SU-DHL-6 (cell line): ENCODE measurements around the gene MMP24OS.

Experiments
- H2AFZ ChIP-seq: fragments of 200-600 bp; sonication (generic); 2 replicates; pipeline ENCODE4 v1.6.1; 2014; ENCODE audit warnings: low read depth, mild to moderate bottlenecking, moderate library complexity, mixed read lengths, antibody characterized with exemption, low read length; ENCODE audit not compliant: severe bottlenecking
- H3F3A ChIP-seq: fragments of 200-600 bp; shearing (Covaris generic); 2 replicates; pipeline ENCODE4 v1.6.0; 2016; ENCODE audit warnings: antibody characterized with exemption, mild to moderate bottlenecking; ENCODE audit not compliant: insufficient read depth
- H3K27ac ChIP-seq: fragments of 200-600 bp; sonication (generic); 2 replicates; pipeline ENCODE4 v1.5.1; 2016; ENCODE audit warnings: low read depth, mild to moderate bottlenecking, low read length, moderate library complexity, mixed read lengths
- H3K27me3 ChIP-seq: fragments of 200-600 bp; sonication (generic), shearing (Covaris generic); 2 replicates; pipeline ENCODE4 v1.6.0; 2014; ENCODE audit warnings: mild to moderate bottlenecking, low read length
- H3K36me3 ChIP-seq: fragments of 200-600 bp; sonication (generic); 2 replicates; pipeline ENCODE4 v1.6.1; 2014; ENCODE audit warnings: mild to moderate bottlenecking, low read length, mixed read lengths
- H3K4me2 ChIP-seq: fragments of 300-600, 200-600 bp; shearing (Covaris generic), sonication (generic); 2 replicates; pipeline ENCODE4 v1.6.0; 2014; ENCODE audit warnings: low read length, low read depth, mild to moderate bottlenecking; ENCODE audit not compliant: poor library complexity, severe bottlenecking
- H3K4me3 ChIP-seq: fragments of 200-600 bp; sonication (generic); 2 replicates; pipeline ENCODE4 v1.5.1; 2014; ENCODE audit warnings: antibody characterized with exemption, low read length, mild to moderate bottlenecking, mixed read lengths; ENCODE audit not compliant: insufficient read depth, poor library complexity, severe bottlenecking
- H3K79me2 ChIP-seq: fragments of 200-600 bp; sonication (generic); 2 replicates; pipeline ENCODE4 v1.6.1; 2014; ENCODE audit warnings: mild to moderate bottlenecking, low read length, moderate library complexity; ENCODE audit not compliant: insufficient read depth
- H3K9ac ChIP-seq: fragments of 200-600 bp; sonication (generic); 2 replicates; pipeline ENCODE4 v1.7.0; 2014; ENCODE audit warnings: mild to moderate bottlenecking, low read length
- H3K9me2 ChIP-seq: fragments of 200-600 bp; sonication (generic); replicated peaks from 2 replicates; pipeline ENCODE4 v1.6.1; 2014; ENCODE audit warnings: low read length; ENCODE audit not compliant: insufficient read depth
- H3K9me3 ChIP-seq: fragments of 200-600 bp; sonication (generic); 2 replicates; pipeline ENCODE4 v1.6.1; 2014; ENCODE audit warnings: low read length, mixed read lengths; ENCODE audit not compliant: insufficient read depth
- H4K20me1 ChIP-seq: fragments of 200-600 bp; sonication (generic); 2 replicates; pipeline ENCODE4 v1.6.1; 2014; ENCODE audit warnings: low read depth, mild to moderate bottlenecking, antibody characterized with exemption, low read length, moderate library complexity, mixed read lengths
- CTCF ChIP-seq: fragments of 200-600 bp; sonication (generic); IDR thresholded peaks from one replicate; pipeline ENCODE4 v1.5.1; 2017; ENCODE audit warnings: antibody characterized with exemption, mild to moderate bottlenecking, low read length, moderate library complexity; ENCODE audit not compliant: insufficient read depth, poor library complexity, severe bottlenecking
- EZH2phosphoT487 ChIP-seq: fragments of 200-600 bp; sonication (generic), shearing (Covaris generic); conservative IDR thresholded peaks from 2 replicates; pipeline ENCODE4 v1.6.1; 2018; ENCODE audit warnings: mild to moderate bottlenecking, antibody characterized with exemption, low read length, moderate library complexity, mixed read lengths

Gene MMP24OS

GRCh38 chr20:35243317-35243716, 34.6 kb downstream of the MMP24OS start:
- Histone ChIP-seq H3K4me3 (no peak overlapping the region), H3K4me2 (no peak overlapping the region), H3K9ac (no peak overlapping the region), H3K79me2 (no peaks in the 10 kb centered on the region), H3K9me3 (no peaks in the 10 kb centered on the region), H3K27ac (no peak overlapping the region), H3K9me2 (no peaks in the 10 kb centered on the region), H2AFZ (no peak overlapping the region), H3K36me3 (no peaks in the 10 kb centered on the region), H3K27me3 (no peaks in the 10 kb centered on the region), H4K20me1 (no peaks in the 10 kb centered on the region), H3F3A (no peaks in the 10 kb centered on the region)
- no peak for TF ChIP-seq CTCF
- no peak for TF ChIP-seq EZH2phosphoT487

- Histone ChIP-seq H3K27me3 (no peaks in the 10 kb centered on the region), H3K9me3 (no peaks in the 10 kb centered on the region), H3K4me2 (no peak overlapping the region), H3K9ac (no peak overlapping the region), H4K20me1 (no peaks in the 10 kb centered on the region), H2AFZ (no peak overlapping the region), H3K79me2 (no peaks in the 10 kb centered on the region), H3K27ac (no peak overlapping the region), H3F3A (no peaks in the 10 kb centered on the region), H3K4me3 (no peak overlapping the region), H3K9me2 (no peaks in the 10 kb centered on the region), H3K36me3 (no peaks in the 10 kb centered on the region)
- TF ChIP-seq EZH2phosphoT487: no peak
- no peak for TF ChIP-seq CTCF
Measured at GRCh38 chr20:35240811-35241293, 37.1 kb downstream of the MMP24OS start.

- Histone ChIP-seq H3K9me3 (no peaks in the 10 kb centered on the region), H3K9ac (no peak overlapping the region), H3F3A (no peaks in the 10 kb centered on the region), H3K9me2 (no peaks in the 10 kb centered on the region), H2AFZ (no peak overlapping the region), H3K4me2 (no peak overlapping the region), H3K27me3 (no peaks in the 10 kb centered on the region), H3K36me3 (no peaks in the 10 kb centered on the region), H4K20me1 (no peaks in the 10 kb centered on the region), H3K79me2 (no peaks in the 10 kb centered on the region), H3K27ac (no peak overlapping the region), H3K4me3 (no peak overlapping the region)
- no peak for TF ChIP-seq CTCF
- TF ChIP-seq EZH2phosphoT487: no peak
Measured at GRCh38 chr20:35240083-35240810, 37.7 kb downstream of the MMP24OS start.
